Measurements from ENCODE around the gene NID1. TPM values are rescaled to one million over a fixed set of nuclear protein-coding genes. Genes with fewer than 3 reads are reported as not detected.
A peak's percentile ranks its signal among the peaks of the same experiment; 100 is the strongest.

The NID1 gene
- total and polyA plus RNA-seq, 9 of the 15 experiments (the other 6 are each of a cell fraction or from before 2014, with no cell fraction given): 0.22 TPM; not detected in 8

DNA sequence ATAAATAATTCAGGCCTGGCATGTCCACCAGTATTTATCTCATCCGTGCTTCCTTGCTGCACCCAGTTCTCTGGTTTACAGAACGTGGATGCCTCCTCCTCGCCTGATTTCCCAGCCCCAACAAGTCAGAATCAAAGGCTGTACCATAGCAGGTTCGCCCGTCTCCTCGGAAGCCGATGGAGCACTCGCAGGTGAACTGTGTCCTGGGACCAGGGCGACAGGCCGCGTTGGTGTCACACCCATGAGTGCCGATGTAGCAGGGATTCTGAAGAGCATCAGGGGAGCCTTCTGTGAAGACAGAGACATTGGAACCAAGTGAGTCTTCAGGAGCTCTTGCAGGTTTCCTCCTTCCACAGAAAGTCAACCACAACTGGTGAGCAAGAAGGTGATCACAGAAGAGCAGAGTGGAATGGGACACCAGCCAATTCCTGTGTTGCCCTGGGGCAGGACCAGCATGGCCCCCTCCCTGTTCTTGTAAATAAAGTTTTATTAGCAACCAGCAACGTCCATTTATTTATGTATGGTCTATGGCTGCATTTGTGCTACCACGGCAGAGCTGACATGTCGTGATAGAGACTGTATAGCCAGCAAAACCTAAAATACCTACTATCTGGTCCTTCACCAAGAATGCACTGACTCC is 40.8 kb downstream of the NID1 start:
- WGBS (ENCODE audit: insufficient coverage, low coverage, missing lambda C conversion rate): 3% methylated on average over 15 of the region's 15 CpGs
- CTCF ChIA-PET (ENCODE audit: low intra/inter-chr PET ratio): no interaction called here
- FAIRE-seq (no peak), DNase-seq (ENCODE audit: extremely low read depth in 1 of 4, low spot score in 3 of 4) (no peak), ATAC-seq (no peak)
- H4K20me1 ChIP-seq (replicated peaks; ENCODE audit: control insufficient read depth, insufficient read depth, low read length): 0 out of 2 replicates have a peak, but pooled peaks cover 5% of the 10 kb centered on the region
- H3K4me1 ChIP-seq (replicated peaks in 1 of 2; ENCODE audit: control insufficient read depth in 2 of 2, insufficient read depth in 2 of 2, low read length in 2 of 2): no peaks in the 10 kb centered on the region
- H3K4me3 ChIP-seq: no peak overlapping the region
- POLR2A ChIA-PET: interaction anchor here (0.6 kb wide), 1 partner anchor 91 kb away, joined by 3 read pairs; no protein-coding TSS in a partner anchor
- no peaks in the 10 kb centered on the region for H3K9me3 ChIP-seq (replicated peaks; ENCODE audit: control insufficient read depth, insufficient read depth, low read depth, low read length)
- in situ Hi-C loops (cut with MboI): no loop called here
- H3K27me3 ChIP-seq (ENCODE audit: control insufficient read depth in 2 of 2, insufficient read depth in 2 of 2, low read length in 2 of 2): peaks cover 35 to 64% of the 10 kb centered on the region in 2 experiments
- intact Hi-C loops (cut with micrococcal nuclease): no loop called here
- TF ChIP-seq, protein P1, sequence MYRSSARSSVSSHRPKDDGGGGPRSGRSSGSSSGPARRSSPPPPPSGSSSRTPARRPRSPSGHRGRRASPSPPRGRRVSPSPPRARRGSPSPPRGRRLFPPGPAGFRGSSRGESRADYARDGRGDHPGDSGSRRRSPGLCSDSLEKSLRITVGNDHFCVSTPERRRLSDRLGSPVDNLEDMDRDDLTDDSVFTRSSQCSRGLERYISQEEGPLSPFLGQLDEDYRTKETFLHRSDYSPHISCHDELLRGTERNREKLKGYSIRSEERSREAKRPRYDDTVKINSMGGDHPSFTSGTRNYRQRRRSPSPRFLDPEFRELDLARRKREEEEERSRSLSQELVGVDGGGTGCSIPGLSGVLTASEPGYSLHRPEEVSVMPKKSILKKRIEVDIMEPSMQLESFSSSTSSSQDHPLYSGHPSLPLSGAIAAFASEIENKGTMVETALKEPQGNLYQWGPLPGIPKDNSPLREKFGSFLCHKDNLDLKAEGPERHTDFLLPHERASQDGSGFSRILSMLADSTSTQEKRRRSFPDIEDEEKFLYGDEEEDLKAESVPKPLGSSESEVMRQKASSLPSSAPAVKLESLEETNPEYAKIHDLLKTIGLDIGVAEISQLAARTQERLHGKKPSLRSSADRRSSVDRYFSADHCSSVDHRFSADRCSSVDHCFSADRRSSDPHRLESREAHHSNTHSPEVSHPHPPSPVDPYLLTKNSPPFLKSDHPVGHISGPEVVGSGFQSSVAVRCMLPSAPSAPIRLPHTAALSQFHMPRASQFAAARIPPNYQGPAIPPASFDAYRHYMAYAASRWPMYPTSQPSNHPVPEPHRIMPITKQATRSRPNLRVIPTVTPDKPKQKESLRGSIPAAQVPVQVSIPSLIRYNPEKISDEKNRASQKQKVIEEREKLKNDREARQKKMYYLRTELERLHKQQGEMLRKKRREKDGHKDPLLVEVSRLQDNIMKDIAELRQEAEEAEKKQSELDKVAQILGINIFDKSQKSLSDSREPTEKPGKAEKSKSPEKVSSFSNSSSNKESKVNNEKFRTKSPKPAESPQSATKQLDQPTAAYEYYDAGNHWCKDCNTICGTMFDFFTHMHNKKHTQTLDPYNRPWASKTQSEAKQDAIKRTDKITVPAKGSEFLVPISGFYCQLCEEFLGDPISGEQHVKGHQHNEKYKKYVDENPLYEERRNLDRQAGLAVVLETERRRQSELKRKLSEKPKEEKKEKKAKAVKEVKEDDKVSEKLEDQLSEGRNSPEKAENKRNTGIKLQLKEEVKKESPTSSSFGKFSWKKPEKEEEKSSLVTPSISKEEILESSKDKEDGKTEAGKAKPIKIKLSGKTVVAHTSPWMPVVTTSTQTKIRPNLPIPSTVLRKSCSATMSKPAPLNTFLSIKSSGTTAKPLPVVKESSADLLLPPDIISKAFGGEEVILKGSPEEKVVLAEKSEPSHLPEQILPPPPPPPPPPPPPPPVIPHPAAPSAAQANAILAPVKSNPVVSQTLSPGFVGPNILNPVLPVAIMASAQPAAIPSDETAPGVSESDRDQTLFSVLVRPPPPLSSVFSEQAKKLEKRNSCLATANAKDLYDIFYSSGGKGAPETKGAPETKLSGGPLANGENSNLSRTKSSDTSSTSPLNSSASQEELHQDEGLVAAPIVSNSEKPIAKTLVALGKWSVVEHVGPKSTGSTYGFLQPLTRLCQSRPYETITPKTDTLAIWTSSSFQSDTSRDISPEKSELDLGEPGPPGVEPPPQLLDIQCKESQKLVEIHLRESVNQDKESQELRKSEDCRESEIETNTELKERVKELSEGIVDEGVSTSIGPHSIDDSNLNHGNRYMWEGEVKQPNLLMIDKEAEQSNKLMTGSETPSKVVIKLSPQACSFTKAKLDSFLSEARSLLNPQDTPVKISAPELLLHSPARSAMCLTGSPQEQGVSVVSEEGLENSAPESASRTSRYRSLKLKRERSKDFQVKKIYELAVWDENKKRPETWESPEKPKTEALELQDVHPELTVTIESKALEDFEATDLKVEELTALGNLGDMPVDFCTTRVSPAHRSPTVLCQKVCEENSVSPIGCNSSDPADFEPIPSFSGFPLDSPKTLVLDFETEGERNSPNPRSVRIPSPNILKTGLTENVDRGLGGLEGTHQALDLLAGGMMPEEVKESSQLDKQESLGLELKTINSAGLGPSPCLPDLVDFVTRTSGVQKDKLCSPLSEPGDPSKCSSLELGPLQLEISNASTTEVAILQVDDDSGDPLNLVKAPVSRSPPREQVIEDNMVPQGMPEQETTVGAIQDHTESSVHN (IDR thresholded peaks at IDR 0.05; ENCODE audit: borderline replicate concordance in 1 of 2, low read depth in 1 of 2): no peak
- TF ChIP-seq, protein P2, sequence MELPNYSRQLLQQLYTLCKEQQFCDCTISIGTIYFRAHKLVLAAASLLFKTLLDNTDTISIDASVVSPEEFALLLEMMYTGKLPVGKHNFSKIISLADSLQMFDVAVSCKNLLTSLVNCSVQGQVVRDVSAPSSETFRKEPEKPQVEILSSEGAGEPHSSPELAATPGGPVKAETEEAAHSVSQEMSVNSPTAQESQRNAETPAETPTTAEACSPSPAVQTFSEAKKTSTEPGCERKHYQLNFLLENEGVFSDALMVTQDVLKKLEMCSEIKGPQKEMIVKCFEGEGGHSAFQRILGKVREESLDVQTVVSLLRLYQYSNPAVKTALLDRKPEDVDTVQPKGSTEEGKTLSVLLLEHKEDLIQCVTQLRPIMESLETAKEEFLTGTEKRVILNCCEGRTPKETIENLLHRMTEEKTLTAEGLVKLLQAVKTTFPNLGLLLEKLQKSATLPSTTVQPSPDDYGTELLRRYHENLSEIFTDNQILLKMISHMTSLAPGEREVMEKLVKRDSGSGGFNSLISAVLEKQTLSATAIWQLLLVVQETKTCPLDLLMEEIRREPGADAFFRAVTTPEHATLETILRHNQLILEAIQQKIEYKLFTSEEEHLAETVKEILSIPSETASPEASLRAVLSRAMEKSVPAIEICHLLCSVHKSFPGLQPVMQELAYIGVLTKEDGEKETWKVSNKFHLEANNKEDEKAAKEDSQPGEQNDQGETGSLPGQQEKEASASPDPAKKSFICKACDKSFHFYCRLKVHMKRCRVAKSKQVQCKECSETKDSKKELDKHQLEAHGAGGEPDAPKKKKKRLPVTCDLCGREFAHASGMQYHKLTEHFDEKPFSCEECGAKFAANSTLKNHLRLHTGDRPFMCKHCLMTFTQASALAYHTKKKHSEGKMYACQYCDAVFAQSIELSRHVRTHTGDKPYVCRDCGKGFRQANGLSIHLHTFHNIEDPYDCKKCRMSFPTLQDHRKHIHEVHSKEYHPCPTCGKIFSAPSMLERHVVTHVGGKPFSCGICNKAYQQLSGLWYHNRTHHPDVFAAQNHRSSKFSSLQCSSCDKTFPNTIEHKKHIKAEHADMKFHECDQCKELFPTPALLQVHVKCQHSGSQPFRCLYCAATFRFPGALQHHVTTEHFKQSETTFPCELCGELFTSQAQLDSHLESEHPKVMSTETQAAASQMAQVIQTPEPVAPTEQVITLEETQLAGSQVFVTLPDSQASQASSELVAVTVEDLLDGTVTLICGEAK (IDR thresholded peaks at IDR 0.05): peak; percentile 96
- TF ChIP-seq, protein P2 (CRISPR knock-in tag; IDR thresholded peaks at IDR 0.05): peak; percentile 93
- no peaks in the 10 kb centered on the region for H3K79me2 ChIP-seq (ENCODE audit: control insufficient read depth, insufficient read depth, low read length)
- no peaks in the 10 kb centered on the region for H3K9me1 ChIP-seq (ENCODE audit: control insufficient read depth, insufficient read depth, low read length)
- no TSS peak for BruUV-seq (replicated peaks)
- no peak overlapping the region for H2AFZ ChIP-seq (ENCODE audit: low read depth, low read length)
- no peak overlapping the region for H3K27ac ChIP-seq (ENCODE audit: extremely low read depth, low read depth, low read length)
- no peaks in the 10 kb centered on the region for H3K36me3 ChIP-seq (ENCODE audit: control insufficient read depth, insufficient read depth, low read length)
- no peak overlapping the region for H3K4me2 ChIP-seq (ENCODE audit: insufficient read depth, low read length)
- H3K9ac ChIP-seq (ENCODE audit: insufficient read depth in 1 of 2, low read depth in 2 of 2, low read length in 2 of 2): no peak overlapping the region

All from K562 (cell line).